Right renal pelvis (tissue), 4 donors: ENCODE measurements around the gene CEBPG. TPM values are rescaled to one million over a fixed set of nuclear protein-coding genes. Genes with fewer than 3 reads are reported as not detected.

Experiments used
- DNase-seq, 4 donors: peaks; one replicate each; pipeline ENCODE4 v3.0.0-alpha.2; 2013; ENCODE audit warnings: low read depth in 4 of 4, low spot score in 3 of 4, missing footprints in 1 of 4
- polyA plus RNA-seq, 4 donors: library from polyadenylated mRNA; unstranded; fragments of 120-200 nt; gene quantifications; one replicate each; pipeline ENCODE4 v1.2.1, GENCODE V29; 2013; ENCODE audit not compliant: insufficient read length in 4 of 4

Gene CEBPG
- polyA plus RNA-seq, 4 donors, result 20.8 to 27.3 (median 26.2) TPM

DNA sequence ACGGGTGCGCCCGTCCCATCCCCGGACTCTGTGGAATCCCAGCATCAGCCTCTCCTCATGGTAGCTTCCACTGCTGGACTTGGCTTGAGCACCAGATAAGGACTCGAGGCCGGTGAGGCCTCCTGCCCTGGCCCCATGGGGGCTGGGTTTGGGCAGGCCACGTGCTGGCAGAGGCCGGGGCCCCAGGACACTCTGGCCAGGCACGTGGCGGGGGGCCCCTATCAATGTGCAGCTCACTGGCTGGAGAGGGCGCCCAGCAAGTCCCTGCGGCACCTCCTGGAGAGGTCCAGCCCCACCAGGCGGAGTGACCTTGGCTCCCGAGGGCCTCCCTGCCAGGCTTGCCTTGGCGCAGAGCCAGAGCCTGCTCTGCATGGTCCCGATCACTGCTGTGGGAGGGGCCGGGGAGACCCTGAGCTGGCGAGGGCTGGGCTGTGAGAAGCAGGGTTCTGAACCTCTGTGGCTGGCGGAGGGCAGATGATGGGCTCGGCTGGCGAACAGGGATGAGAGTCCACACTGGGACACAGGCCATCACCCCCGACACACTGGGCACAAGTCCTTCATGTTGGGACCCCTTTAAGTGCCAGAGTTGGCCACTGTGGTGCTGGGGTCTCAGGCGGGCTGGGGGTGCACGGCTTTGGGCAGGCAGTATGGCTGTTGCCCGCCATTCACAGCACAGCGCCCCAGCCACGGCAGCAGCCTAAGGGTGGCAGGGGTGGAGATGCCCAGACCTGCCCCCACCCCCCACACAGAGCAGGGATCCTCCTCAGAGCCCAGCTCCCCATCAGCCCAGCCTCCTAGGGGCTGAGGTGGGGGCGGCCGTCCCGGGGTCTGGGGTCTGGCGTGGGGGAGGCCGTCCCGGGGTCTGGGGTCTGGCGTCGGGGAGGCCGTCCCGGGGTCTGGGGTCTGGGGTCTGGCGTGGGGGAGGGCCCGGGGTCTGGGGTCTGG is 19.1 kb downstream of the CEBPG start:
- DNase-seq, result no peak

DNA sequence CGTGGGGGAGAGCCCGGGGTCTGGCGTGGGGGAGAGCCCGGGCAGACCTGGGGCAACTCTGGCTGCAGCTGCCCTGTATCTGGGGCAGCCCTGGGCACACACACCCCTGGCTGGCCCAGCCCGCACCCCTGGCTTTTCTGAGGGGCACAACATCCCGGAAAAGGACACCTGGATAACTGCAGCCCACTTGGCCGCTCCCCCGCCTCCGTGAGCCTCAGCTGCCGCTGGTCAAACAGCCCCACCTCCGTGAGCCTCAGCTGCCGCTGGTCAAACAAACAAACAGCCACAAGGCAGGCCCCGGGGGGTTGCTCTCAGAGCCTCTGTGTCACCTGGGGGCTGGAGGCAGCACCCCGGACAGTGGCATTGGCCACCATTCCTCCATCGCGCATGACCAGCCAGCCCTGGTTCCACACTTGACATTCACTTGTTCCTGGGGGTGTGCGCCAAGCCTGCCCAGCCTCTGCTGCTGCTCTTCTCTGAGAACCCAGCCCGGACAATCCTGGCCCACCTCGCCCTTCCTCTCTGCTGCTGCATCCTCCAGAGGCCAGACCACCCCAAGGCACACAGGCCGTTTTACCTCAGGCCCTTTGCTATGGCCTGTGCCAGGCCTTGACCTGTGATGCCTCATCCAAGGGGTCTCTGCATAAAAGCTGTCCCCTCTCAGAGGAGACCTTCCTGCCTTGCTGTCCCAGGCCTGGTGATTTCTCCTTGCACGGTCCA is 19.9 kb downstream of the CEBPG start:
- no peak for DNase-seq

DNA sequence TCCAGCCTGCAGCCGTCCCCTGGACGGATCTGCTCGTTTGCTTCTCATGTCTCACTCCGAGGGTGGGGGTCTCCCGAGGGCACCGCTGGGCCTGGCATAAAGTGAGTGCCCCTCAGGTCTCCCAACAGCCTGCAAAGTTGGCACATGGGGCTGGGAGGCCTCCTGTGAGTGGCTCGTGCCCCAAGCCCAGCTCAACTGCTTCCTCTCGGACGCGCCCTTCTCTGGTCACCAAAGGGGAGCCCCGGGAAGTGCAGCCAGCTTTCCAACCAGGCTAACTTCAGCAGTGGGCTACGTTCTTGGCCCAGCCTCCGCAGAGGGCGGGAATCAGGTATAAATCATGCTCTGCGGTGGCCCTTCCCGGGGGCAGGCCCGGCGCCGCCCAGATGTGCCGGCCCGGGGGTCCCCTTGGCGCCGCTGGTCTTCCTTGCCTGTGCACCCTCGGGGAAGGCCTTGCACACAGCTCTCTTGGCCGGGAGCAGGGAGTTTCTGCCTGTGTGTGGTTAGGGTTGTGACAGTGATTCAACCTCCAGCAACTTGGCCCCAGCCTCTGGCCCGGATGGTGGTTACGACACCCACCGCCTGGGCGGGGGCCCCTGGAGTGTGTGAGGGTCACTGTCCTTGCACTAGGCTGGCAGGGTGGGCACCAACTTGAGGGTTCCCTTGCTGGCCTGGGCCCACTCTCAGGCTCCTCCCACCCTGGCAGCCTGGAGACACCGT is 20.7 kb downstream of the CEBPG start:
- DNase-seq, result no peak

DNA sequence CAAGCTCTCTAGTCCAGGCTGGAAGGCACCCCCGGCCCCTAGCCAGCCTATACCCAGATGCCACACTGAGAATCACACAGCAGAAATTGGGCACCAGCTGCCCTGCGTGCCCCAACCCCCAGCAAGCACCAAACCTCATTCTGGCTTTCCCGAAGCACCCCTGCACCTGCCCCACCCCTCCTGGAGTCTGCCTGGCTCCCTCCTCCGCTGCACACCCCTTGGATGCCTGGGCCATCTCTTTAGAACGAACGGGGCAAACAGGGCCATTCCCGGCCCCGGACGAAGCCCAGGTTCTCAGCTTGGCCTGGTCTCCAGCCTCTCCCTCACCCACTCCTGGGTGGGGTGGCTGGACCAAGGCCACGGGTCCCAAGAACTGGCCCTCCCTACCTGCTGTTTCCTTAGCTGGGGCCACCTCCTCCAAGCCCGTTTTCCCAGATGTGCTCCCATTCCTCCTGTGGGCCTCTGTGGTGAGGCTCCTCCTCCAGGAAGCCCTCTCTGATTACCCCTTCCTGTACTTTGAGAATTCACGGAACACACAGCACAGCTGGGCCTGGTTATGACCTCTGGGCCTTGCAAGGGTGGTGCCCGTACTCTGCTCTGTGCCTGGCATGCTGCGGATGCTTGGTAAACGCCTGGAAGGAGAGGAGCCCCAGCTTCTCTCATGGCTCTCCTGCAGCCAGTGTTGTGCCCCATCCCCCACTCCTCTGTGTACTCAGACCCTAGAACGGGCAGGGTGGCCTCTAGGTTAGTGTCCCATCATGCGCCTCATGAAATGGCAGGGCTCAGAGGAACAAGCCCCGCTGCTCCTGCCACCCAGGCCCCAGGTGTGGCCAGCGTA is 21.4 kb downstream of the CEBPG start:
- DNase-seq, result no peak

DNA sequence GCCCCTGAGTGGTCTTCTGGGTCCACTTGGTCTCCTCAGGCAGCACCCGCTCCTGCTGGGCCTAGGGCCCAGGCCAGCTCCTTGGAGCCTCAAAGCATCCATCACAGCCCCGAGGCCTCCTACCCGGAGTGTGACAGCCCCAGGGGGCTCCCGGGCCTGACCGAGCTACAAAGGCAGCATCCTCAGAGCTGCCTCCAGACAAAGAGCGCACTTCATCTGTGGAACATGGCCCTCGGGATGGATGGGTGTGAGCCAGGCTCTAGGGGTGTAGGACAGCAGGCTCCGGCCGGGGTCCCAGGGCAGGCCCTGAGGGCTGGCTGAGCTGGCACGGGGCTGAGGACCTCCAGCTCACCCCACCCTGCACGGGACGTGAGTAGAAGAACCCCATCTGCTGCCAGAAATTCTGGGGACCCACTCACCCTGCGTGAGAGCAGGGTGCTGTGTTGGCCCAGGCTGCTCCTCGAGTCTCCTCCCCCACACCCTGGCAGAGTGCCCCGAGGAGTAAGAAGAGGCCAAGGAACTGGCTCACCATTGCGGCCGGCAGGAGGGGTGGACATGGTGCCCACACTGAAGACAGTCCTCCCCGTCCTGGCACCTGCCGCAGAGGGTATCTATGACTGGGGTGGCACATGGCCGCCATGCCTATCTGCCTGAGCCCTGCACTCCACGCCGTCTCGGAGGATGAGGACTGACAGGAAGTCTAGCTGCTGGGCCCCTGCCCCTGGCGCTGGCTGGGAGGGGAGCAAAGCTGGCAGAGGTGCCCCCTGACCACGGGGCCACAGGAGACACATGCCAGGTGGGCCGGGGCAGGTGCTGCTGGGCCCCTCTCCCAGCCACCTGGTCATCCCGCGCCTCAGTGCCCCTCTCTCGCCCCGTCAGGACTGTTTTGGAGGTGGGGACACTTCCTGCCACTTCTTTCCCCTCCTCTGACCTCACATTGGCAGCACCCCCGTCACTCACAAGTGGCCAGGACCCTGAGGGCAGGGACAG is 22.3 kb downstream of the CEBPG start:
- DNase-seq, result no peak

DNA sequence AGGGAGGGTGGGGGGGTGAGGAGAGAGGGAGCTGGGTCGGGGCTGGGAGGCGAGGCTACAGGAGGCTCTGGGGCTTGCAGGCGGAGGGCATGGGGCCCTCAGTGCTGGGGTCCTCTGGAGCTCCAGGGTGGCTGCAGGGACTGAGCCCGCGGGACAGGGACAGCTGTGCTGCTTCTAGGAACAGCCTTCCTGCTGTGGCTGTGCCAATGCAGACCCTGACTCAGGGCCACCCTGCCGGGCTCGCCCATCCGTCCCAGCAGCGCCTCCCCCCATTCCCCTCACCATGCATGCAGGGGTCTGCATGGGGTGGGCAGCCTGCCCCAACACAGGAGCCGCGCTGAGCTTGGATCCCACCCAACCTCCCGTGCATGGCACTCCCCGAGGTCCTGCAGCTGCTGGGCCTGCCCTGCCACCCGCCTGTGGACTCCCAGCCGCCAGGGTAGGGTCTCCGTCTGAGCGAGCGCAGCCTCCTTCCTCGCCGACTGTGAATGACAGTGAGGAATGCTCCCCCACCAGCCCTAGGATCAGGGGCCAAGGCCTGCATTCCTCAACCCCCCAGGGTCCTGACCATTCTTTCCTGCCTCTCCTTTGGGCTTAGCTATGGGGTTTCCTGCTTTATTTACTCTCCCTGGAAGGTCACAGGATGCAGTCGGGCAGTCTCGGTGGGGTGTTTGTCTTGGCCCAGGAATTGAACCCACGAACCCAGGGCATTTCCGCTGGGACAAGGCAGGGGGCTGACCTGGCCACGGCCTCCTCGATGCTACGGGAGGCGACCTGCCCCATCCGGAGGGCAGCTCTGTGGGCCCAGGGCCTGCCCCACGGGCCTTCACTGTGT is 23.4 kb downstream of the CEBPG start:
- DNase-seq, result no peak

DNA sequence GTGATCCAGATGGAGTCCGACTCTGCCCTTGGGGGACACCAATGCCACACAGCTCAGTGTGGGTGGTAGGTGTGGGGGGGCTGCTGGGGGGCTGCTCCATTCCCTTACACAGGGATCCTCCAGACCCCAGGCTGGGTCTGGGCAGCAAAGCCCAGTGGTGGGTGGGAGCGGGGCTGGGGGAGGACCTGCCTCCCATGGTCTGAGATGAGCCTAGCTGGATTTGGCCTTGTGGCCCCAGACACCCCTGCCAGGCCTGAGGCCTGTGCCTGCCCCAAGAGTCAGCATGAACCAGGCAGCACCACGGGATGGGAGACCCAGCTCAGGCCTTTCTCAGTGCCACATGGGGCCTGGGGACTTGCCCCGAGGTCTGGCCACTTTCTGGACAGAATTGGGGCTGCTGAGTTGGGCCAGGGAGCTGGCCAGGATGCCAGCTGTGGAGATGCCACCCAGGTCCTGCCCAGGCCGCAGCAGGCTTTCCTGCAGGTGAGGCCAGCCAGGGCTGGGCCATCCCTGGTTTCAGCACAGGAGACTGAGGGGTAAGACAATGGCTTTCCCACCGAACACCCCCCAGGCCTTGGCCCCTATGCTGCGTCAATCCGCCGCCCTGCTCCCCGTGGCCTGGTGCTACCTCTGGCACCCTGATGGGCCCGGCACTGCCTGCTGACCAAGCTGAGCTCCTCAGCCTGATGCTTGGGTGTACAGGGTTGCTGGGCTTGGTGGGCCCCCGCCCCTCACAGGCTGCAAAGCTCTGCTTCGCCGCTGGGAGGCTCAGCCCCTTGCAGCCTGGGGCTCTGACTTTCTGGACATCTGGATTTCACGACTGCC is 24.2 kb downstream of the CEBPG start:
- DNase-seq, result no peak

DNA sequence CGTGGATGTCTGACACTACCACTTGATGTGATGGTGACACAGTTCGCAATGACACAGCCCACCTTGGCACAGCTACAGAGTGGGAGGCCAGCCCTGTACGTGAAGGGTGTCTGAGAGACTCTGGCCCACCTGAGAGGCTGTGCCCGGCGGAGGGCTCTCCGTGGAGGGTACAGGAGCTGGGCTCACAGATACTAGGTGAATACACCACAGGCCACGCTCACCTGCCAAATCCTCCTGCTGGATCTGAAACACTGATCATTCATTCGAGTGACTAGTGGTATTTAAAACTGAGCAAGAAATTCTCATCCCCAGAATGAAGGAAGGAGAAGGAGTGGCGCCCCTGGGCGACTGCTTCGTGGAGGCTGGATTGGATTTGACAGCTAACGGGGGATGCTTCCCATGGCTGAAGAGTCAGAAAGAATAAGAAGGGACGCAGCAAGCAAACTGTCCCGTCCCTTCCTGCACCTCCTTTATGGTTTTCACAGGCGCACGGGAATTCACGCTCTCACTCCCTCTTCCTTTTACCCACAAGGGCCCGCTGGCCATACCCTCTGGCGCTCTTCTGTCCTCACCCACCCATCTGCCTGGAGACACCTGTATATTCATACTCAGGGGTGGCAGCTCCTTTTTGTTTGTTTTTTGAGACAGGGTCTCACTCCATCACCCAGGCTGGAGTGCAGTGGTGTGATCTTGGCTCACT is 25.0 kb downstream of the CEBPG start:
- DNase-seq, result no peak

DNA sequence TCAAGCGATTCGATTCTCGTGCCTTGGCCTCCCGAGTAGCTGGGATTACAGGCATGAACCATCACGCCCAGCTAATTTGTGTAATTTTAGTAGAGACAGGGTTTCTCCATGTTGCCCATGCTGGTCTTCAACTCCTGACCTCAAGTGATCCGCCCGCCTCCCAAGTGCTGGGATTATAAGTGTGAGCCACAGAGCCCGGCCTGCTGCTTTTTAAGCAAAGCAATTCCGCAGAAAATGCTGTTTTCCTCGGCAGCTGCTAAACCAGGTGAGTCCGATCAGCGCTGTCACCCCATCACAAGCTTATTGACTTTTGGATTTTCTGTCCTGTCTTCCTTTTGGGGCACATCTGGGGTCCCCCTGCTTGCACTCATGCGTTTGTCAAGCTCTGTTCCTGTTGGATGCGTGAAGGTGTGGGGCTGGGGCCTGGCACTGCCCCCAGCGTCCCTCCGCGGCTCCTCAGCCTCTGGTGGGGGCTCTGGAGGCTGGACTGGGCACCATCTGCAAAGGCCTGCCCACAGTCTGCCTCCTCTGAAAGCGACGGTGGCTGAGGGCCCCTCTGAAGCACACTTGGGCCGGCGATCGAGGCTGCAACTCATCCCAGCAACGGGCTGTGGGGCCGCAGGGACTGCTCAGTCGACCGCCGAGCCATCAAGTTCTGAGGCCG is 25.7 kb downstream of the CEBPG start:
- DNase-seq, result no peak

DNA sequence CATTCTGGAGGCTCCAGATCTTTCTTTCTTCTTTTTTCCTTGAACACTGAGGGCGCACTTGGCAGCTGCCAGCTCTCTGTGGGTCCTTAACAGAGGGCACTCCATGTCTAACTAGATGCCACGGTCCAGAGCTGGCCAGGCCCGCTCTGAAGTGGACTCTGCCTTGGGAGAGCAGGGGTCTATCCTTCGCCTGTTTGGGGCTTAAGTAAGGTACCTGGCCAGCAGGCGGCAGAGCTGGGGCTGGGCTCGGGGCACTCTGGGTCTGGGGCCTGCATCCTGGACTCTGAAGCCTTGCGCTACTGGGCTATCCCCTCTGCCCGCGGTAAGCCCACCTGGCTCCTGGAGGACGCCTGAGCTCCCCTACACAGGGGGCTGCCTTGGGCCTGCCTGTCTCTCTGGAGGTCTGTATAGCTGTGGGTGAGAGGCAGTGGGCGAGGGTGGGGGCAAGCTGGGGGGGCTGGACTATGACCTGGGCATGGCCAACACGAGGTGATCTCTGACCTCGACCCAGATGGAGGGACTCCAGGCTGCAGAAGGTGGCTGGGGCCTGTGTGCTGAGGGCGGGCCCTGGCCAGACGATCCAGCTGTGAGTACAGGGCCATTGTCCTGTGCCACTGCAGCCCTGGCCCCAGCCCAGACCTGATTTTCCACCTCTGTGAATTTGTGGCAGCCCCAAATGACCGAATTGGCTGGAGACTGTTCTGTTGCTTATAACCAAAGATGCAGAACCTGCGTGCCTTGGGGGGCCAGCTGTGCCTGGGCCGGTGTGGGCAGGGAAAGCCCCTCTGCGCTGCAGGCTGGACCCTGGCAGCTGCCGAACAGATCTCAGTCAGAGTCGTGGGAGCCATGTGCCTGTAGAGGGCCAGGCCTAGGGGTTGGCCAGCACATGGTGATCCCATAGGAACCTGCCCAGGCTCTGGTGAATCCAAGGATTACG is 26.5 kb downstream of the CEBPG start:
- no peak for DNase-seq

DNA sequence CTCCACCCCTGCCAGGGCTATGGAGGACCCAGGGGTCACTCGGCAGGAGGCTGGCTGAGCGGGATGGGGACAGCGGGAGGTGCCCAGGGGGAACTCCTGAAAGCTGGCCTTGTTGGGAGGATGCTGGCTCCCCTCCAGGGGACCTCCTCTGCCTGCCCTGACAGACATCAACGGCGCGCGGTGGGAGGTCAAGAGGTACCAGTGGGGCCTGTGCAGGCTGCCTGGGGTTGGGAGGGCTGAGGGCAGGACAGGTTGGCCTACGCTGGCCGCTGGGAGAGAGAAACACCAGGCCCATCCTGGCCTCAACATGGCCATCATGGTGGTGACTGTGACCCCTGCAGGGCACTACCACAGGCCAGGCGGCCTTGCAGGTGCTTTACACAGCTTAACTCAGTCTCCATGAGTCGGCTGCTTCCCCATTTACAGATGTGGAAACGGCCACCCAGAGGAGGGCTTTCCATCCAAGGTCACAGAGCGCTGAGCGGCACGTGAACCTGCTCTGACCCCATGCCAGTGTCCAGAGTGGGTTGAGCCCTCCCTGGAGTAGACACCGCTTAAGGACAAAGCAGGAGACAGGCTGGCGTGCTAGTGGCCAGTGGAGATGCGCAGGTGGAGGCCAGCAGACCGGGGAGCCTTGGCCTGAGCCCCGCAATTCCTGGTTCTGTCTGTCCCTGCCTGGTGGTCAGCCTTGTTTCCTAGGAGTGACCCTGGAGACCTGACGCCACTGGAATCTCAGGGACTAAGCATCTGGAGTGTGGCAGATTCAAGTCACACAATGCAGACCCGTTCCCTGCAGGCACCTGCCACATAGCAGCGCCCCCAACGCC is 27.6 kb downstream of the CEBPG start:
- no peak for DNase-seq

DNA sequence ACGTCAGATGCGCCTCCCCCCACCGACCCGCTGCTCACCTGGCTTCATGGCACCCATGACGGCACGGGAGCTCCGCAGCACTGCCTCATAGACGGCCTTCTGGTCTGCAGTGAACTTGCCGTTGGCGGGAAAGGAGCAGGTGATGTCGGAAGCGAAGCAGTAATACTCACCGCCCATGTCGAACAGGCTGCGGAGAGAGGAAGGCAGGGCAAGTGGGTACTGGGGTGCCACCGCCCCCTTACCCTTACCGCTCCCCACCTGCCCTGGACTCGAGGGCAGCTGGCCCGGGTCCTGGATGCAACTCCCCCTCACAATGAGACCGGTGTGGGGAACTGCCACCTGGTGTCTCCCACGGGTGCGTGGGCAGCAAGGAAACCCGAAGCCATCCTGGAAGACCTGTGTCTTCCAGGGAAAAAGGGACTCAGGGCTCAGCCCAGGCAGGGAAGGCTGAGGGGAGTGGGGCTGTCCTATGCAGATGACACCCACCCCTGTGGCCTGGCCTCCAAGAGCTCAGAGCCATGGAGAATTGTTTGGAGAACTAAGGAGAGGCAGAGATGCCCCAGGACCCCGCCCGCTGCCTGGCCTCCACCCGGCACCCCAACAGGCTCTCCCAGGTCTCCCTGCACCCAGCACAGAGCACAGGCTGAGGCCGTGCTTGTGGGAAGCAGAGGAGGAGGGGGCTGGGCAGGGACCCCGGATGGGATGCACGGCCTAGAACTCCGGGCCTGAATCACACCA is 28.3 kb downstream of the CEBPG start:
- DNase-seq, result no peak

DNA sequence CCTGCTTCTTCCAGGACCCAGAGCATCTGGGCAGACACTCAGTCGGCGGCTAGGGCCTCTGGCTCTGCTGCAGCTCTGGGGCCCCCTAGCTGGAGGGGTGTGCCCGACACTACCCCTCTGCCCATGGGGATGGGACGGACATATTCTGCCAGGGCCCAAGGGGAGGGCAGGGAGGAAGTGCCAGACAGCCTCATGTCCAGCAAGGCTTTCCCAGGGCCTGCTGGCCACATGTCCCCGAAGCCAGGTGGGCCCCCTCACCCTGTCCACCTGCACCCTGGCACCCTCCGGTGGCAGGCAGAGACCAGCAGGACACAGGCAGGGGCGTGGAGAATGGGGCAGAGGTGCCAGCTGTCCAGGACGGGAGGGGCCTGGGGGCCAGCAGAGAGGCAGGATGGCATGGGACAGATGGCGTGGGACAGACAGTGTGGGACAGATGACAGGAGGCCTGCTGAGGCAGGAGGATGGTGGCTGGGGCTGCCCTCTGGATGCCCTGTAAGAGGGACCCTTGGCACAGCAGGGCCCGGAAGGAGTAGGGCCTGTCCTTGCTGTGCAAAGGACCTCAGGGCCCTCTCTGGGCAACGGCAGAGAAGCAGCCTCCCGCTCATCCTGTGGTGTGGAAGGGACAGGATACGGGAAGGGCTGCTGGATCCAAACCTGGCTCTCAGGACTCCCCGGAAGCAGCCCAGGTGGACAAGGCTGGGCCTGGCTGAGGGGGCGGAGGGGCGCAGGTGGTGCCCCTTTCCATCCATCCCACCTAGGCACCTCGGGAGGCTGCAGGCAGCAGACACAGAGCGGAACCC is 29.1 kb downstream of the CEBPG start:
- DNase-seq, result no peak
